Endodermal cell (in vitro differentiated cells): ENCODE measurements around the gene BARHL1. TPM values are rescaled to one million over a fixed set of nuclear protein-coding genes. Genes with fewer than 3 reads are reported as not detected.

ENCODE experiments used
- DNase-seq: peaks from one replicate; pipeline ENCODE4 v3.0.0-alpha.2; 2017
- H3K27ac ChIP-seq: 2 replicates; pipeline ENCODE4 v1.5.1; 2013; ENCODE audit warnings: mild to moderate bottlenecking, low read depth, low read length, moderate library complexity
- H3K27me3 ChIP-seq: 2 replicates; pipeline ENCODE4 v1.6.1; 2013; ENCODE audit warnings: mild to moderate bottlenecking, low read length, moderate library complexity; ENCODE audit not compliant: insufficient read depth, control insufficient read depth, poor library complexity, severe bottlenecking
- H3K36me3 ChIP-seq: 2 replicates; pipeline ENCODE4 v1.7.0; 2013; ENCODE audit warnings: mild to moderate bottlenecking, low read length, moderate library complexity; ENCODE audit not compliant: control insufficient read depth, insufficient read depth
- H3K4me1 ChIP-seq: one replicate; pipeline ENCODE4 v1.7.0; 2013; ENCODE audit warnings: low read length; ENCODE audit not compliant: control insufficient read depth, insufficient read depth
- H3K4me3 ChIP-seq: 2 replicates; pipeline ENCODE4 v1.5.1; 2013; ENCODE audit warnings: mild to moderate bottlenecking, low read length, moderate library complexity
- H3K9ac ChIP-seq: 2 replicates; pipeline ENCODE4 v1.6.1; 2013; ENCODE audit warnings: mild to moderate bottlenecking, low read length, moderate library complexity; ENCODE audit not compliant: poor library complexity, severe bottlenecking; ENCODE audit errors: extremely low read depth
- H3K9me3 ChIP-seq: 2 replicates; pipeline ENCODE4 v1.6.1; 2013; ENCODE audit warnings: mild to moderate bottlenecking, low read length, moderate library complexity; ENCODE audit not compliant: control insufficient read depth
- H3K27ac Mint-ChIP-seq: 2 replicates; pipeline ENCODE4 v1.8.0; 2020; ENCODE audit warnings: mixed read lengths
- H3K27me3 Mint-ChIP-seq: 2 replicates; pipeline ENCODE4 v1.8.0; 2021; ENCODE audit warnings: mild to moderate bottlenecking, mixed read lengths; ENCODE audit not compliant: insufficient read depth
- H3K36me3 Mint-ChIP-seq: 2 replicates; pipeline ENCODE4 v1.8.0; 2020; ENCODE audit warnings: low read depth, mixed read lengths
- H3K4me1 Mint-ChIP-seq: 2 replicates; pipeline ENCODE4 v1.8.0; 2020; ENCODE audit warnings: mixed read lengths
- H3K4me3 Mint-ChIP-seq: 2 replicates; pipeline ENCODE4 v1.8.0; 2020; ENCODE audit warnings: mild to moderate bottlenecking, moderate library complexity, mixed read lengths
- H3K9me3 Mint-ChIP-seq: 2 replicates; pipeline ENCODE4 v1.8.0; 2020; ENCODE audit warnings: mild to moderate bottlenecking, mixed read lengths
- WGBS, 2 experiments: methylation state at CpG; one replicate each; pipeline versions ENCODE4 v1.1.5 to v1.1.7; 2013; ENCODE audit warnings: missing lambda C conversion rate in 2 of 2, mixed read lengths in 1 of 2; ENCODE audit not compliant: insufficient coverage in 1 of 2, insufficient read length in 1 of 2; 5-methylcytosine and 5-hydroxymethylcytosine counted together
- total RNA-seq, 2 donors: library from RNA; stranded (reverse); fragmentation: NEBNext Ultra II Directional in 1 of 2; extraction: Animal tissue kit (Norgen Biotek cat#: 25700) in 1 of 2; gene quantifications; 2 replicates in 1 of 2; 3 replicates in 1 of 2; pipeline ENCODE4 v1.2.1, GENCODE V29; 2021
- TF ChIP-seq, protein P1 (sequence below): fragments of 200-600 bp; sonication (generic); conservative IDR thresholded peaks from 2 replicates; pipeline ENCODE4 v1.5.0; 2021; ENCODE audit warnings: antibody characterized with exemption, mild to moderate bottlenecking

Gene BARHL1
- total RNA-seq, 2 donors from 2014 or later = not detected

DNA sequence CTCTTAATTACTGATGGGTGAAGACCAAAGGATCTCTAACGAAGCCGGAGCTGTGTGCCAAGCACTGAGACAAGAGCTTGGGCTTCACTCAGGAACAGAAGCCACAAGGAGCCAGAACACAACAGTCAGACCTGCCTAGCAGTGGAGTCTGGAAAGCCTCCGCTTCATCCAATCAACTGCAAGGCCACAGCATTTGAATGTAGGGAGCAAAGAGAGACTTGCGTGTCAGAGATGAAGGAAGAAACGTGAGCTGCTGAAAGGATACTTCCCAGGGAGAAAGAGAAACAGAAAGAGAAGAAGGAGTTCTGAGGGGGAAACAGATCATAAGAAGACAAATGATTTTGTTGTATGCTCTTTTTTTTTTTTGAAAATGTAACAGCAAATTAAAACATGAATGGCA is 43.9 kb downstream of the BARHL1 start:
- Histone ChIP-seq H3K36me3 (peaks cover 94% of the 10 kb centered on the region), H3K27ac (no peak overlapping the region), H3K4me1 (no peaks in the 10 kb centered on the region), H3K9ac (no peak overlapping the region), H3K4me3 (no peak overlapping the region), H3K27me3 (no peaks in the 10 kb centered on the region), H3K9me3 (no peaks in the 10 kb centered on the region)
- Mint-ChIP-seq H3K27ac (no peak overlapping the region), H3K9me3 (no peaks in the 10 kb centered on the region), H3K4me3 (no peak overlapping the region), H3K4me1 (peaks cover 22% of the 10 kb centered on the region), H3K27me3 (no peaks in the 10 kb centered on the region), H3K36me3 (peaks cover 79% of the 10 kb centered on the region)
- TF ChIP-seq, protein P1, sequence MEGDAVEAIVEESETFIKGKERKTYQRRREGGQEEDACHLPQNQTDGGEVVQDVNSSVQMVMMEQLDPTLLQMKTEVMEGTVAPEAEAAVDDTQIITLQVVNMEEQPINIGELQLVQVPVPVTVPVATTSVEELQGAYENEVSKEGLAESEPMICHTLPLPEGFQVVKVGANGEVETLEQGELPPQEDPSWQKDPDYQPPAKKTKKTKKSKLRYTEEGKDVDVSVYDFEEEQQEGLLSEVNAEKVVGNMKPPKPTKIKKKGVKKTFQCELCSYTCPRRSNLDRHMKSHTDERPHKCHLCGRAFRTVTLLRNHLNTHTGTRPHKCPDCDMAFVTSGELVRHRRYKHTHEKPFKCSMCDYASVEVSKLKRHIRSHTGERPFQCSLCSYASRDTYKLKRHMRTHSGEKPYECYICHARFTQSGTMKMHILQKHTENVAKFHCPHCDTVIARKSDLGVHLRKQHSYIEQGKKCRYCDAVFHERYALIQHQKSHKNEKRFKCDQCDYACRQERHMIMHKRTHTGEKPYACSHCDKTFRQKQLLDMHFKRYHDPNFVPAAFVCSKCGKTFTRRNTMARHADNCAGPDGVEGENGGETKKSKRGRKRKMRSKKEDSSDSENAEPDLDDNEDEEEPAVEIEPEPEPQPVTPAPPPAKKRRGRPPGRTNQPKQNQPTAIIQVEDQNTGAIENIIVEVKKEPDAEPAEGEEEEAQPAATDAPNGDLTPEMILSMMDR = no peak
- 93 to 100% methylated on average over 4 to 5 of the region's 5 CpGs for WGBS, 2 experiments
- DNase-seq = no peak

DNA sequence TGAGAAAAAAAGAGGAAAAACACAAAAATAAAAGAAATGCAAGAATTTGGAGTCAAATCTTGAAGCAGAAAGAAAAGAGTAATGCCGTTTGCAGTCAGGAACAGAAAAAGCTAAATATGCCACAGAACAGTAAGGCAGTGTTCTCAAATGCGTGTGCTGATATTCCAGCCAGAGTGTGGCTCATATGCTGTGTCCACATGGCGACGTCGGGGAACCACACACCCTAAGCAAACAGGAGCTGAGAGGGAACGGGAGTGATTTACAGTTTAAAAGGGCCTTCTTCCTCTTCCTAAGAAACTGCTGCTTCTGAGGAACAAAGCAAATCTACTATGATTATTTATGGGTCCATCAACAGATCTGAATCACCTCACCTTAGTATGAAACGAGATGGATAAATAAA is 44.7 kb downstream of the BARHL1 start:
- Mint-ChIP-seq H3K36me3 (peaks cover 80% of the 10 kb centered on the region), H3K27me3 (no peaks in the 10 kb centered on the region), H3K4me3 (no peak overlapping the region), H3K9me3 (no peaks in the 10 kb centered on the region), H3K4me1 (peaks cover 29% of the 10 kb centered on the region), H3K27ac (no peak overlapping the region)
- no peak overlapping the region for H3K27ac ChIP-seq
- 90 to 92% methylated on average over 7 of the region's 7 CpGs for WGBS, 2 experiments
- H3K4me3 ChIP-seq = no peak overlapping the region
- H3K36me3 ChIP-seq = peaks cover 92% of the 10 kb centered on the region
- no peak for DNase-seq
- no peaks in the 10 kb centered on the region for H3K9me3 ChIP-seq
- TF ChIP-seq, protein P1 = no peak
- H3K27me3 ChIP-seq = no peaks in the 10 kb centered on the region
- no peak overlapping the region for H3K9ac ChIP-seq
- H3K4me1 ChIP-seq = no peaks in the 10 kb centered on the region

DNA sequence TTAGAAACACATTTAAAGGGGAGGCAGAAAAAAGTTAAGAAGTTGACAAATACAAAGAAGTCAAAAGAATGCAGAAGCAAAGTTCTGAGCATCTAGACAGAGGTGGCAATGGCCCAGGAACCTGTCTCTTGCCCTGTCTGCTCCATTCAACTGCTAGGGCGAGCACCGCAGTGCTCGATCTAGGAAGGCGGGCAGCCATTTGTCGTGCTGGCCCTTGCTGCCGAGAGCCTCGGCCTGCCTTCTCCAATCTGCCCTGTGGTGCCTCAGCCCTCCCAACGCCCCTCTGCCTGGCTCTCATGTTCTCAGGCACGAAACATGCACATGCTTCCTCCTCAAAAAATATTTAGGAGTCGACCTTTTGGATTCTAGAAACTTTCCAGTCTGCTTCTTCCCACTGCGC is 45.2 kb downstream of the BARHL1 start:
- no peak overlapping the region for H3K4me3 Mint-ChIP-seq
- WGBS, 2 experiments = 91 to 95% methylated on average over 10 to 11 of the region's 11 CpGs
- no peak overlapping the region for H3K27ac Mint-ChIP-seq
- peaks cover 75% of the 10 kb centered on the region for H3K36me3 Mint-ChIP-seq
- Histone ChIP-seq H3K4me3 (no peak overlapping the region), H3K9me3 (no peaks in the 10 kb centered on the region), H3K27me3 (no peaks in the 10 kb centered on the region), H3K4me1 (no peaks in the 10 kb centered on the region), H3K36me3 (peaks cover 88% of the 10 kb centered on the region), H3K27ac (no peak overlapping the region), H3K9ac (no peak overlapping the region)
- no peaks in the 10 kb centered on the region for H3K9me3 Mint-ChIP-seq
- no peak for DNase-seq
- H3K4me1 Mint-ChIP-seq = peaks cover 34% of the 10 kb centered on the region
- TF ChIP-seq, protein P1 = no peak
- no peaks in the 10 kb centered on the region for H3K27me3 Mint-ChIP-seq
